ENCODE data around the gene EXOC4.

The EXOC4 gene

GRCh38 chr7:133873631-133874030, 620.8 kb downstream of the EXOC4 start:
- TF ChIP-seq CTCF (IDR thresholded peaks at IDR 0.05; ENCODE audit: low read length, missing control alignments): no peak
- no peak for DNase-seq (ENCODE audit: low read depth)
- no peak overlapping the region for H3K4me3 ChIP-seq (replicated peaks; ENCODE audit: low read depth, low read length)

- no peak overlapping the region for H3K4me3 ChIP-seq (replicated peaks; ENCODE audit: low read depth, low read length)
- no peak for TF ChIP-seq CTCF (IDR thresholded peaks at IDR 0.05; ENCODE audit: low read length, missing control alignments)
- DNase-seq (ENCODE audit: low read depth): no peak
These were observed 630.7 kb downstream of the EXOC4 start for GRCh38 chr7:133883591-133883990.

GRCh38 chr7:133885213-133885612, 632.3 kb downstream of the EXOC4 start:
- no peak for TF ChIP-seq CTCF (IDR thresholded peaks at IDR 0.05; ENCODE audit: low read length, missing control alignments)
- no peak for DNase-seq (ENCODE audit: low read depth)
- H3K4me3 ChIP-seq (replicated peaks; ENCODE audit: low read depth, low read length): no peak overlapping the region

- no peak for DNase-seq (ENCODE audit: low read depth)
- no peak overlapping the region for H3K4me3 ChIP-seq (replicated peaks; ENCODE audit: low read depth, low read length)
- TF ChIP-seq CTCF (IDR thresholded peaks at IDR 0.05; ENCODE audit: low read length, missing control alignments): no peak
These were observed 633.2 kb downstream of the EXOC4 start for GRCh38 chr7:133886086-133886485.

DNA sequence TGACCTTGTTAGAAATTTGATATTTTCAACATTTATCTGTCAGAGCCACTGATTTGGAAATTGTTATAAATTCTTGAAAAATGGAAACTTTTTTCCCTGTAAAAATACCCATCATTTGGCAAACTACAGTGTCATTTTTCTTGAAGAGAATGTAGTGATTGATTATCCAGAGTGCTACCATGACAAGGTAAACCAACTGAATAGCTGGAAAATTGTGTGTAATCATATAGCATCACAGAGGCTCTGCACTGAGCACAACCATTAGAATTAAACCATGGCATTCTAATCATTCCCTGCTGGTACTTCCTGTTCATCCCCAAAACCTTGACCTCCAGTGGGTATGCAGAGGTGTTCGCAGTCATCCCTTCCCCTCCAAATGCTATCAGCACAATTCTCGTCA, 633.9 kb downstream of the EXOC4 start:
- H3K4me3 ChIP-seq (replicated peaks; ENCODE audit: low read depth, low read length): no peak overlapping the region
- no peak for DNase-seq (ENCODE audit: low read depth)
- no peak for TF ChIP-seq CTCF (IDR thresholded peaks at IDR 0.05; ENCODE audit: low read length, missing control alignments)

DNA sequence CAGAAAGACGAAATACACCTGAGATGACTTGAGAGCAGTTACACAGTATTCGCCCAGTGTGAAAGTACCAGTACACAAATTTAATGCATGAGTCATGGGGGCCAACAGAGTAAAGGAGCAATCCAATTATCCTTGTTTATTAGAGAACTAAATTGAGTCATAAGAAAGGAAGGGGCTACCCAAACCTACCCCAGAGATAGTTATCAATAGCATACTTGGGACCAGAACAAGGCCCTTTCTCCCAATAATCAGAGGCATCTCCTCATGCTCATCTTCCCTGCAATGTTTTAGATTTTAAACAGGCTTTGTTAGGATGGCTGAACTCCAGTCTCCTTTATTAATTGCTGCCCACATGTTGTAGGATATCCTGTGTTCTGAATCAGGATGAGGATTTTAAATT, 634.6 kb downstream of the EXOC4 start:
- no peak for DNase-seq (ENCODE audit: low read depth)
- no peak overlapping the region for H3K4me3 ChIP-seq (replicated peaks; ENCODE audit: low read depth, low read length)
- TF ChIP-seq CTCF (IDR thresholded peaks at IDR 0.05; ENCODE audit: low read length, missing control alignments): no peak

DNA sequence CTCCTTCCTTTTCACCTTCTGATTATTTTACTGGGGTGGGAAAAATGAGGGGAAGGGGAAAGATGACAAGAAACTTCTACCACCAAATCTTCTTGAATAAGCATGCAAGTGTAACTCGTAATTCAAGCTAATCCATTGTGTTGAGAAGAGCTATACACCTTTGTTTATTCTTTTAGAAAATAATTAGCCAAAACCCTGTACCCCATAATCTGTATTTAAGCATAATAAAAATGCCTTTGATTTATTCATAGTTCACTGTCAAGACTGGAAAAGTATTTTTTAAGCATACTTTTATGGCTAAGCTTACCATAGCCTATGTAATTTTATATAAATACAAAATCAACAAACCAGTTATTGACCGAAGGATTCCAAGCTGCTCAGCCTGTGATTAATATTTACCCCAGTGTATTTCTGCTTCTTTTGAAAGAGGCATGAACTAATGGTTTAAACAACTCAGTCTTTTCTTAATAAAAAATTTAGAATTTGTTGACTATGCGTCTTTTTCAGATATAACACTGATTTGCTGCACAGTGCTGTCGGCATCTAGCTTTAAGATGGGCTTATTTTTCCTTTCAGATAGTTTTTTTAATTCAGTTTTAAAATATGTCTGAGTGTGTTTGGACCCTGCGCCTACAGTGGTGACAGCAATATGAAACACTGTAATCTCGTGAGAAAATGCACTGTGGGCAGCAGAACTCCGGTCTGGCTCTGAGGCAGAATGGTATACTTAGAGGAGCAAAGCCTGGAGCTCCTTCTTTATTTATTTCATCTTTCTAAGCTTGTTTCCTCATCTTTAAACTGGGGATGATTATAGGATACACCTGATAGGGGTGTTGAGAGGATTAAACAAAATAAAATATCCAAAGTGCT, 635.4 kb downstream of the EXOC4 start:
- DNase-seq (ENCODE audit: low read depth): no peak
- TF ChIP-seq CTCF (IDR thresholded peaks at IDR 0.05; ENCODE audit: low read length, missing control alignments): no peak

More for the DNA sequence above, 635.4 kb downstream of the EXOC4 start:
- no peak overlapping the region for H3K4me3 ChIP-seq (replicated peaks; ENCODE audit: low read depth, low read length)
